ENCODE measurements around the gene MYPN.
A peak's percentile ranks its signal among the peaks of the same experiment; 100 is the strongest.
"Not testable (repeated sequence)": the region's sequence is repeated elsewhere in the genome, so short reads cannot be mapped to it uniquely, and the experiment has no call there.

Gene MYPN

DNA sequence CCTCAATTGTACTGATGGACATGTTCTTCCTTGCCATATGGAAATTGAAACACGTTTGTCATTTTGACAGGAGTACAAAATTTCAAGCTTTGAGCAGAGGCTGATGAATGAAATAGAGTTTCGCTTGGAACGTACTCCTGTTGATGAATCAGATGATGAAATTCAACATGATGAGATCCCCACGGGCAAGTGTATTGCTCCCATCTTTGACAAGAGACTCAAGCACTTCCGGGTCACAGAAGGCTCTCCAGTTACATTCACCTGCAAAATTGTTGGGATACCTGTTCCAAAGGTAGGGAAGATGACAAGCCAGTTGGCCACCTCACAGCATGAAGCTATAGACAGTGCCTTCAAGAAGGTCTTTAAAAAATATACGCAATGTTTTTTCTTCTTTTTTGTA is 79.5 kb downstream of the MYPN start:
- TF ChIP-seq, protein P1, sequence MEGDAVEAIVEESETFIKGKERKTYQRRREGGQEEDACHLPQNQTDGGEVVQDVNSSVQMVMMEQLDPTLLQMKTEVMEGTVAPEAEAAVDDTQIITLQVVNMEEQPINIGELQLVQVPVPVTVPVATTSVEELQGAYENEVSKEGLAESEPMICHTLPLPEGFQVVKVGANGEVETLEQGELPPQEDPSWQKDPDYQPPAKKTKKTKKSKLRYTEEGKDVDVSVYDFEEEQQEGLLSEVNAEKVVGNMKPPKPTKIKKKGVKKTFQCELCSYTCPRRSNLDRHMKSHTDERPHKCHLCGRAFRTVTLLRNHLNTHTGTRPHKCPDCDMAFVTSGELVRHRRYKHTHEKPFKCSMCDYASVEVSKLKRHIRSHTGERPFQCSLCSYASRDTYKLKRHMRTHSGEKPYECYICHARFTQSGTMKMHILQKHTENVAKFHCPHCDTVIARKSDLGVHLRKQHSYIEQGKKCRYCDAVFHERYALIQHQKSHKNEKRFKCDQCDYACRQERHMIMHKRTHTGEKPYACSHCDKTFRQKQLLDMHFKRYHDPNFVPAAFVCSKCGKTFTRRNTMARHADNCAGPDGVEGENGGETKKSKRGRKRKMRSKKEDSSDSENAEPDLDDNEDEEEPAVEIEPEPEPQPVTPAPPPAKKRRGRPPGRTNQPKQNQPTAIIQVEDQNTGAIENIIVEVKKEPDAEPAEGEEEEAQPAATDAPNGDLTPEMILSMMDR (conservative IDR thresholded peaks at IDR 0.05; ENCODE audit: low read depth, low read length) = no peak
- no peak for DNase-seq (ENCODE audit: low read depth)
- no peak overlapping the region for H3K4me3 ChIP-seq (ENCODE audit: low read depth, low read length)

DNA sequence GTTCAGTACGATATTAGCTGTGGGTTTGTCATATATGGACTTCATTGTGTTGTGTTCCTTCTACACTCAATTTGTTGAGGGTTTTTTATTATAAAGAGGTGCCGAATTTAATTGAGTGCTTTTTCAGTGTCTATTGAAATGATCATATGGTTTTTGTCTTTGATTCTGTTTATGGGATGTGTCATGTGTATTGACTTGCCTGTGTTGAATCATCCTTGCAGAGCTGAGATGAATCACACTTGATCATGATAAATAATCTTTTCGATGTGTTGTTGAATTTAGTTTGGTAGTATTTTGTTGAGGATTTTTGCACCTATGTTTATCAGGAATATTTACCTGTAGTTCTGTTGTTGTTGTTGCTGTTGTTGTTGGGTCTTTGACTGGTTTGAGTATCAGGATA is 82.8 kb downstream of the MYPN start:
- no peak overlapping the region for H3K4me3 ChIP-seq (ENCODE audit: low read depth, low read length)
- peak; percentile 11 for DNase-seq (ENCODE audit: low read depth)
- TF ChIP-seq, protein P1 (conservative IDR thresholded peaks at IDR 0.05; ENCODE audit: low read depth, low read length) = no peak

DNA sequence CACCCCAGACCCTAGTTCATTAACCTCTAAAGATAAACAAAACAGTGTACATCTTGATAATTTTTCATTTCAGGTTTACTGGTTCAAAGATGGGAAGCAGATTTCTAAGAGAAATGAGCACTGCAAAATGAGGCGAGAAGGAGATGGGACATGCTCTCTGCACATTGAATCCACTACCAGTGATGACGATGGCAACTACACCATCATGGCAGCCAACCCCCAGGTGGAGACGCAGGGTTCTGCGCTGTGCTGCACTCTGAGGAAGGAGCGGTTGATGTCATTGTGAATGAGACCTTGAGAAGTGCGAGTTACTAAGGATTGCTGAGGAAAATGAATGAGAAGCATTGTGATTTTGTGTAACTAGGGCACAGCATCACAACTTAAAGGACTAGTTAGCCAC is 85.0 kb downstream of the MYPN start:
- no peak for DNase-seq (ENCODE audit: low read depth)
- no peak overlapping the region for H3K4me3 ChIP-seq (ENCODE audit: low read depth, low read length)
- TF ChIP-seq, protein P1 (conservative IDR thresholded peaks at IDR 0.05; ENCODE audit: low read depth, low read length) = no peak

DNA sequence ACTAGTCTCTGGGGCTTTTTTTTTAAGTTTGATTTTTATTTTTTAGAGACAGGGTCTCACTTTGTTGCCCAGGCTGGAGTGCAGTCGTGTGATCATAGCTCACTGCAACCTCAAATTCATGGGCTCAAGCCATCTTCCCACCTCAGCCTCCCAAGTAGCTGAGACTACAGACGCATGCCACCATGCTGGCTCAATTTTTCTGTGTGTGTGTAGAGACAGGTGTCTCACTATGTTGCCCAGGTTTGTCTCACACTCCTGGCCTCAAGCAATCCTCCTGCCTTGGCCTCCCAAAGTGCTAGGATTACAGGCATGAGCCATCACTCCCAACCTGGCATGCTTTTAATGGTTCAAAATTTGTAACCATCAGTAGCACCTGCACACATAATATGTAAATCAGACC is 86.5 kb downstream of the MYPN start:
- not testable (repeated sequence) for H3K4me3 ChIP-seq (ENCODE audit: low read depth, low read length); DNase-seq (ENCODE audit: low read depth)

DNA sequence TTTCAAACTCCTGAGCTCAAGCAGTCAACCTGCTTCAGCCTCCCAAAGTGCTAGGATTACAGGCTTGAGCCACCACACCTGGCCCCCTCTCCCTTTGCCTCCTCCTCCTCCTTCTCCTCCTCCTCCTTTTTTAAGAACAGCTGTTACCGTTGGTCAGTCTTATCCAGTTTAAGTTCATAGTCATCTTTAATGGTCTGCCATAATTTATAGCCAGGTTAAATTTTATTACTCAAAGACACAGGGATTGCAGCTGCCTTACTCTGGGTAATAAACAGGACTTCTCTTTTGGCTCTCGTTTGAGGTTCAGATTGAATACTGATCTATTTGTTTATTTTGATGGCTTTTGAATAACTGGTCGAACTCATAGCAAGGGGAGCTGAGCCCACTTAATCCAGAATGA is 87.4 kb downstream of the MYPN start:
- TF ChIP-seq, protein P1 (conservative IDR thresholded peaks at IDR 0.05; ENCODE audit: low read depth, low read length) = no peak
- DNase-seq (ENCODE audit: low read depth) = no peak
- no peak overlapping the region for H3K4me3 ChIP-seq (ENCODE audit: low read depth, low read length)

DNA sequence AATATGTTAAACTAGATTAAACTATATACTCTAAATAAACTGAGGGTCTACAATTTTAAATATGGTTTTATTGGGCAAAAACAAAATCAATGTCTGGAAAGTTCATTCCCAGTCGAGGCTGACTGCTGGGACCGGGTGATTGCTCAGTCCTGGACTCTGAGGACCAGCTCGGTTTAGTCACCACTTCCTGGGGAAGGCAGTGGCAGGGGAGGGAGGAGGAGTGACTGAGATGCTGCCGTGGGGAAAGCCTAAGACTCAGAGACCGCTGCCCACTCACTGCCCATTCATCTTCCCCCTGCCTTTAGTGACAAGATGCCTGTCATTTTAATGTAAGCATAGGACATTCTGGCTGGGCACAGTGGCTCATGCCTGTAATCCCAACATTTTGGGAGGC is 93.7 kb downstream of the MYPN start:
- DNase-seq (ENCODE audit: low read depth) = peak; percentile 30

DNA sequence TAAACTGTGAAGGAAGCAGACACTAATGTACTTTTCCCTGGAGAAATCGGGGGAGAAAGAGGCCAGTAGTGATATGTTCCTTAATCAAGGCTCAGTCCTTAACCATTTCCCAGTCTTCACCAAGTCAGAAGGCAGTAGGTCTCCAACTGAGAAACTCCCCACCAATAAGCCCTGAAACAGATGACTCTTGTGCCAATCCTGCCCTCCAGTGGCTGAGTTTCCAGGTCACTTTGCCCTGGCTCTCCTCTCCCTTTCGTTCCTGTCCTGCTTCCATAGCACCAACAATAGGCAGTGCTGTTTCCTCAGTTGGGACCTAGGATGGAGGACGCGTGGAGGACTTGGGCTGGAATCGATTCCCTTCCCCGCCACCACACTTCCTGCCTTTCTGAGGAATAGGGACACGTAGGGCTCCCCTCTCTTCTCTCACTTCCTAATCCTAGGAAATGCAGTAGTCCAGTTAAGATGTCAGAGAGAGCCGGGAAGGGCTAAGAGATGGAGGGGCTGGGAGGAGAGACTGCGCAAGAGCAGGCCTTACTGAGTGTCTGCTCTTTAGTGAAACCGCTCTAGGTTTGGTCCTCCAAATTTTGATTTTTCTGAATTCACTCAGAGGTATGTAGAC is 99.2 kb downstream of the MYPN start:
- H3K4me3 ChIP-seq (ENCODE audit: low read depth, low read length) = no peak overlapping the region
- peak; percentile 85 for DNase-seq (ENCODE audit: low read depth)
- TF ChIP-seq, protein P1 (conservative IDR thresholded peaks at IDR 0.05; ENCODE audit: low read depth, low read length) = peak; percentile 76

More for the DNA sequence above, 93.7 kb downstream of the MYPN start:
- no peak overlapping the region for H3K4me3 ChIP-seq (ENCODE audit: low read depth, low read length)
- TF ChIP-seq, protein P1 (conservative IDR thresholded peaks at IDR 0.05; ENCODE audit: low read depth, low read length) = no peak
